ENCODE results near the gene GGA2. TPM values are rescaled to one million over a fixed set of nuclear protein-coding genes. Genes with fewer than 3 reads are reported as not detected.

The GGA2 gene
- total RNA-seq, 1 donor = 18.9 TPM

GRCh38 chr16:23432176-23433128 is 77.8 kb downstream of the GGA2 start:
- no peak for DNase-seq (ENCODE audit: low read depth in 2 of 3, low spot score in 2 of 3)

- DNase-seq (ENCODE audit: low read depth in 2 of 3, low spot score in 2 of 3) = no peak
Measured at GRCh38 chr16:23428351-23428750, 81.9 kb downstream of the GGA2 start.

GRCh38 chr16:23424292-23424958 is 85.9 kb downstream of the GGA2 start:
- DNase-seq (ENCODE audit: low read depth in 2 of 3, low spot score in 2 of 3) = no peak

- no peak for DNase-seq (ENCODE audit: low read depth in 2 of 3, low spot score in 2 of 3)
Measured at GRCh38 chr16:23423496-23424049, 86.7 kb downstream of the GGA2 start.

GRCh38 chr16:23420011-23420410 is 90.3 kb downstream of the GGA2 start:
- DNase-seq (ENCODE audit: low read depth in 2 of 3, low spot score in 2 of 3) = no peak

GRCh38 chr16:23416816-23417215 is 93.5 kb downstream of the GGA2 start:
- no peak for DNase-seq (ENCODE audit: low read depth in 2 of 3, low spot score in 2 of 3)

- no peak for DNase-seq (ENCODE audit: low read depth in 2 of 3, low spot score in 2 of 3)
Measured at GRCh38 chr16:23414731-23415130, 95.6 kb downstream of the GGA2 start.

Small RNAs within 50 kb of the gene (small RNA-seq; reads per million reads assigned to genes)
- gene RF00072 = not detected

Other genes with a start within 250 kb of the GGA2 start
- not detected for gene SCNN1B, start 208.2 kb downstream of the GGA2 start, total RNA-seq
- 28.0 TPM for gene COG7, start 57.3 kb downstream of the GGA2 start, total RNA-seq
- 35.8 TPM for gene EARS2, start 46.9 kb upstream of the GGA2 start, total RNA-seq
- 44.2 TPM for gene UBFD1, start 47.2 kb upstream of the GGA2 start, total RNA-seq
- gene NDUFAB1, start 85.8 kb upstream of the GGA2 start, total RNA-seq = 84.6 TPM
- 5.1 TPM for gene PALB2, start 130.8 kb upstream of the GGA2 start, total RNA-seq
- 37.4 TPM for gene DCTN5, start 131.0 kb upstream of the GGA2 start, total RNA-seq
- gene PLK1, start 168.4 kb upstream of the GGA2 start, total RNA-seq = 3.0 TPM
- gene ERN2, start 202.7 kb upstream of the GGA2 start, total RNA-seq = 0.54 TPM
- gene CHP2, start 244.5 kb upstream of the GGA2 start, total RNA-seq = not detected

Measured in hematopoietic multipotent progenitor cell (in vitro differentiated cells).